HG02970 (cell line): Measurements from ENCODE around the gene EML1.

Experiments
- ATAC-seq: cut with Tn5 transposase; IDR thresholded peaks from one replicate; pipeline ENCODE4 v1.9.1; 2021; ENCODE audit warnings: mild to moderate bottlenecking, moderate library complexity, moderate number of reproducible peaks; ENCODE audit not compliant: unreplicated experiment, low FRiP score

Gene EML1

DNA sequence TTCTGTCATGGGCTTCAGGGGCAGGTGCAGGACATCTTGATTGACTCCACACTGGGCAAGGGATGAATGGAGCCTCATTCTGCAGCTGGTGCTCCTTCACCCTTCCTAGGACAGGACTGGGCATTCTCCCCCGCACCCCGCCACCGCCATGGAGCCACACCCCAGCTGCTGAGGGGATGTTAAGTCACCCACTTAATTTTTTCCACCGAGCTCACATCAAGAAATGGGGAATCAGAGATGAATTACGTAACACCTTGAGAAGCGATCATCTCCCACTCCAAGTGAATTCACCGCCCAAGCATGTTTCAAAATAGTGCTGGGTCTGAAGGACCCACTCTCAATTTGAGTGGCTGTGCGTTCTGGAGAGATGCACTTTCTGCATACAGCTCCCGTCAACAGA, 94.2 kb downstream of the EML1 start:
- ATAC-seq: no peak

DNA sequence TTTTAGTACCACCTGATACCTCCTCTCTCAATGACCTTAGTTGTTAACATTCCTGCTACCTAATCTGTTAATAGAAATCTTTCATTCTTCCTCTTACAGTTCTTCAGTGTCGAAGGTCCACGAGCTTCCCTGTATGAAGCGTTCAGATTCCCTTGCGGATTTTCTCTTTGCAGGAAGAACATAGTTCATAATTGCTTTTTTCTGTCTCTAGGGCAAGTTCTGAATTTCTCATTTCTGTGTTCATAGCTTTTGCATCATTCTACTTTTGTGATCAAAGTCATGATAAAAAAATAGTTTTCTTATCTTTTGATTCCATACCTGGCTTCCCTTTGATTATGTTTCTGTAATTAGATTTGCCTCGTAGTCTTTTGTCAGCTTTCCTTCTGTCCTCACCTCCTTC, 94.9 kb downstream of the EML1 start:
- ATAC-seq: no peak

GRCh38 chr14:99889268-99889667, 96.1 kb downstream of the EML1 start:
- ATAC-seq: no peak

DNA sequence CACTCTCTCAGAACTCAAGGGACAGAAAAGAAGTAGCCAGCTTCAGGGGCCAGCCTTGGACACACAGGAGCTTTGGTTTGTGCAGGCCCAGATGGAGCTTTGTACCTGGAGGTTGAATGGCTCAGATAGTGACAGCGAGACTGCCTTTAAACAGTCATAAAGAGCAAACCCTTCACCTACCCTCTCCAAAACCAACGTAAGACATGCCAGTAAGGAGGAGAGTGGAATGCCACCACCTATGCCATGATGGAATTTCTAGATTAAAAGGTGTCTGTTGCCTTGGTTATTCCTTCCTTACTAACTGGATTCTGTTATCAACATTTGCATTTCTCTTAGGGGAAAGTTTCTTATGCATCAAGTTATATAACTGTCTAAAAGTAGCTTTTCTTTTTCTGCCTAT, 98.1 kb downstream of the EML1 start:
- no peak for ATAC-seq

- no peak for ATAC-seq
These were observed 98.7 kb downstream of the EML1 start for GRCh38 chr14:99891900-99892299.

DNA sequence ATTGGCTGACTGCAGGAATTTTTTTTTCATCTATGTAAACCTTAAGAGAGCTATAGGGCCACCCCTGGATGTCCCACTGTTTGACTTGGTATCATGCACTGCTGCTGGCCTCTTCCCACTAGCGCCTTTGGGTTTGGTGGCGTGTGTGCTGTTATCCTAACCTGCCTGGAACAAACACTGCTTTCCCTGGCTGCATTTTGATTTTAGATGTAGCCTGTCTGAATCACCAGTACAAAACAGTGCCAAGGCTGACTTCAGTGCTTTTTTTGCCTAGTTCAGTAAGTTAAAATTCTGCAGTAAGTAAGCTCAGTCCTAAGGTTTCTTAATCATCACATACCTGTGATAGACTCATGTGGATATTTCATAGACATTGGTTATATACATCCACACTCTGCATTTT, 99.2 kb downstream of the EML1 start:
- no peak for ATAC-seq

GRCh38 chr14:99896361-99896760, 103.1 kb downstream of the EML1 start:
- no peak for ATAC-seq

DNA sequence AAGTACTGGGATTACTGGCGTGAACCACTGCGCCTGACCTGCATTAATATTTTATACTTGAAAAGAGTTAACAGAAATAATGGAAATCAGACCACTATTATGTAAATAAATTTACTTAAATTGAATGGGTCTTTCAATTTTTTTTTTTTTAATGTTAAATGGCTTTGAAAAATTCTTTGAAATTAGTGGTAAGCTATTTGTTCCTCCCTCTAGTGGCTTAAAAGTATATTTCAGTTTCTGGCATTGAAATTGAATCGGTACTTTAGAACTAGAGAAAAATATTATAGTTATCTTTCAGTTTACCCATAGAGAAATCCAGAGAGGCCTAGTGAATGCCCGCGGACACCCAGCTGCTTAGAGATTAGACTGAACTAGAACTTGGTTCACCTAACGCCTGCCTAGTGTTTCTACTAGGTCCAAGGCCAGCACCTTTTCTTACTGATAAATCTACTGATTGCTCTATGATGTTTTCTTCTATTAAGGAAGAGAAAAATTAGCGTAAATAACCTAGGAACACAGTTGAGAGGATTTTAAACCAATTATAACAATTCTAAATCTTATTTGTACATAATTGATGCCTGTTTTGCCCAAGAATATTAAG, 106.5 kb downstream of the EML1 start:
- no peak for ATAC-seq

- no peak for ATAC-seq
These were observed 109.7 kb downstream of the EML1 start for GRCh38 chr14:99902925-99903324.

- no peak for ATAC-seq
These were observed 111.3 kb downstream of the EML1 start for GRCh38 chr14:99904506-99904905.

DNA sequence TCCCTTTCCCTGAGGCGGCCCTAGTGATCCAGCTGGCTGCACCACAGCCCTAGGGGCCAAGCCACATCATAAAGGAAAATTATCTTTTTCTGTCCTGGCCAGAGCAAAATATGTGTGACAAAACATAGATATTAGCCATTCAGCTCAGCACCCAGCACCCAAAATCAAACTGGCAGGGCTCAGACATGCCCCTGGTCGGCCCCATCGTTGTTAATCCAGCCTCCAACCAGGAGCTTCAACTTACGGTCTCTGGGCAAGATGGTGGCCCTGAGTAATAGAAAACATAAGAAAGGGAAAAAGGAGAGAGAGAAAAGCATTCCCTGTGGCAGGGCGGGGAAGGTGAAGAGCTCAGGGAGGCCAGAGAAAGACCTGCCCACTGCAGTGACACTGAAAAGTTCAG, 111.9 kb downstream of the EML1 start:
- ATAC-seq: no peak

DNA sequence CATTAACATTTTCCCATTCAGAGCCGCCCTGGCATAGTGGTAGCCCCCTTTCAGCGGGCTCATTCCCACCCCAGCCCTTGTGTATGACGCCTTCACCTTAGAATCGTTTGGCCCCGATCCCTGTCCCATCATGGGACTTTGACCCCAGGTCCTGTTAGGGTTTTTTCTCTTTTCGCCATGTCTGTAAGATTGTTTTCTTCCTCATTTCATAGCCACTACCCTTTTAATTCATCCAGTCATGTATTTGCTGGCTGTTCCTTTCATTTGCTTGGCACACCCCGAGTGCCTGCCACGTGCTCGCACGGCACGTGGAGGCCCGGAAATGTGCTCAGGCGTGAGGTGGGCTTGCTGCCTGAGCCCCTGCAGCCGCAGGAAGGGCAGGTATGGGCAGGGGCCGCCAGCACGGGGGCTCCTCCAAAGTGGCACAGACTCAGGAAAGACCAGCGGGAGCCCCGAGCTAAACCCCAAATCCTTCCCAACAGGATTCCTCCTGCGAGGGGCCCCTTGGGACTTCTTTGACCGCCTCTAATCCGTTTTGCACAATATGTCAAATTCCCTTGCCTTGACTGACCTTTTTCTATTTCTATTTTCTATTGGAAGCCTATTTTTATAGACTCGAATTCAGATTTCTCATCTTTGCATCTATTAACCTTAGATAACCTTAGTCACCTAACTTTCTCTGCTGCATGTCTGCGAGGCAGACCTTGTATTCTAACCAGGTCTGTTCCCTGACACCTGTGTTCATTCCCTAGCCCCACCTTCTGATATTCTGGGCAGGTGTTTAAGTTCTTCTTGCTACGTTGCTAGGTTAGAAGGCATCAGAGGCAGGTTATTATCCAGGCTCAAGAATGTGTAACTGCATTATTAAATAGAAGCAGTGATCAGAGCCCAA, 114.8 kb downstream of the EML1 start:
- no peak for ATAC-seq

- ATAC-seq: no peak
These were observed 115.5 kb downstream of the EML1 start for GRCh38 chr14:99908653-99909250.

DNA sequence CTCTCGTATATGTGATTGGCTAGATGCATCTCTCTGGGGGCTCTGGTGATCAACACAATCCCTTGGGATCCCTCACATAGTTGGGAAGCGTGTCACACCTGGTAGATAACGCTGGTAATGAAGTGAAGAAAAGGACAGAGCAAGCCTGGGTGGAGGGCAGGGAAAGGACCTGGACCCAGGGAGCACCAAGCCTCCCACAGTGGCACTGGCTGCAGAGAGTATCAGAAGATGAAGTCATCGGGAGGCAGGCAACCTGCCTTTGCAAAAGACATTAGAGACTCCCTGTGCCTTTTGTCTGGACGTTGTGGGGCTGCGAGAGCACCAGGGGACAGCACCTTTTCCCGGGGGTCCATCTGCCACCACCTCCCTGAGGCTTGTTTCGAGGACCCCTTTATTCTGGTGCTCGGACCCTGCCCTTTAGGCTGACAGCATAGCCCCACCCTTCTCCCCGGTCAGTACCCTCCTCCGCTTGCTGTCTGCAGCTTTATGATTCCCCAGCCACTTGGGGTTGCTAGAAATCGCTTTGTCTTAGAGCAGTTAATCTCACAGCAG, 116.4 kb downstream of the EML1 start:
- ATAC-seq: no peak

DNA sequence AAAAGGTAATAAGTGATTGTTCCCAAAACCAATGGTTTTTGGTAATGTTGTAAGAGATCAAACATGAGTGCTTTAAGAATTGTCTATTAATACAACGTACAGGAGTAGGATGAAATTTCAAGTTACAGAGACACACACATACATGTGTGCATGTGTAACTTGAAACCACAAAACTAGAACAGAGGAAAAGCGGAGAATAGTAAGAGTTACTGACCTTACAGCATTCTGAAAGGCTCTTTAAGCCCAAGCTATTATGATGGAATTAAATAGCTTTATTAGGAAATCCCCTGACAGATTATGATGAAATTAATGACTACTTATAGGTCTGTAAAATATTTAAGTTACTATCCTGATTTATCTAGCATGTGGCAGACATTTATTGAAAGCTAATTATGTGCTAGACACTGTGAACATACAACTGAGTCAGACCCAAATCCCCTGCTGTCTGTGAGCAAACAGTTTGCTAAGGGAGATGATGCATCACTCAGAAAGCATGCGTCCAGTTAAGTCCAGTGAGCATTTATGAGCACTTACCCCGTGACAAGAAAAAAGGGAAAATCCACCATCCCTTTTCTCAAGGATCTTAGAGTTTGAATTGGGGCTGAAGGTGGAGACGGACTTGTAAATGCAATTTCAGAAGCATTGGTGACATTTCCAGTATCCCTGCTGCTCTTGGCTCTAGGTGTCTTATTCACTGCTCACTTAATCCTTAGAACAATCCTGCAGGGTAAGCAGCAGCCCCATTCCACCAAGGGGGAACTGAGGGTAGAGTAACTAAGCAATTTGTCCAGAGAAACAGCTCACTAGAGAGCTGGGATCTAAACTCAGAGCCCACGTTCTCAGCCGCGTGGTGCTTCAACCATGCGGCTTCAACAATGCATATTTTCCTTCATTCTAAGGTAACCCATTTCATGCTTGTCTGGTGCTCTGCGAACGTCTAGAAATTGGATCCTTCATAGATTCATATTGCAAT, 117.4 kb downstream of the EML1 start:
- ATAC-seq: no peak

DNA sequence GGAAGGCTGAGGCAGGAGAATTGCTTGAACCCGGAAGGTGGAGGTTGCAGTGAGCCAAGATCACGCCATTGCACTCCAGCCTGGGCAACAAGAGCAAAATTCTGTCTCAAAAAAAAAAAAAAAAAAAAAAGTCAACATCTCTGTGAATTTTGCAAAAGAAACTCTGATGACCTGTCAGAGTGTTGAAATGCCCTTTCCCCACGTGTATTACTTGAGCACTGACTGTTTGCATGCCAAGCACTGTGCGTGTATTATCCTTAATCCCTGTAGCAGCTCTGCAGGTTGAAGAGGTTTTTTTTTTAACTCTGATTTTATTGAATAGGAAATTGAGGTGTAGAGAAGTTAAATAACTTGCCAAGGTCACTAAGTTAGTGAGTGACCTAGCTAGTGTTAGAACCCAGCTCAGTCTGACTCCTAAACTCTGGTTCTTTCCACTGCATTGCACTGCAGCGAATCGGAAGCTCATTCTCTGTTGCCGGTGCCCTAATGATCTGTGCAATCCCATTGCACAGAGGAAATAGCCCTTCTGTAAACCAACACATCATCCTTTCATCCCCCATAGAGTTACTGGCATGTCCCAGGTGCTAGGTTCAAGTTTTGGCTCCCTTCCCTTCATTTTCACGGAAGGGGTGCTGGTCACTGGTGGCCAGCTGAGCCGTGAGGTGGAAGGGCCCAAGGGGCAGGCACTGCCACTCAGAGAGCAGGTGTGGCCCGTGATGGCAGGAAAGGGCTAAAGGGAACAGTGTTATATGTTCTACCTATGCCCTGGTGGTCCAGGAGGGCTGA, 122.3 kb downstream of the EML1 start:
- ATAC-seq: no peak

DNA sequence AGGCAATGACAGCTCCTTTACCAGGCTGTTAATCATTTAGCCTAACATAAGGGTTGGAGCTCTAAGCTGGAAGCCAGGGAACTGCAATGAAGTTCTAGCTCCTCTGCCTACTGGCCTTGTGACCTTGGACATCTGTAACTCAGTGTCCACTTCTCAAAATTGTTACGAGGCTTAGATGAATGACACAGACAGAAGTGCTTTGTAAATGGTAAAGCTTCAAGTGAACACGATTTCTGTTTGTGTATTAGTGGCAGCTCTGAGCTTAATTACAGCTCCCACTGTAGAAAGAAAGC, 122.8 kb downstream of the EML1 start:
- ATAC-seq: no peak

- ATAC-seq: no peak
These were observed 125.6 kb downstream of the EML1 start for GRCh38 chr14:99918781-99919180.

DNA sequence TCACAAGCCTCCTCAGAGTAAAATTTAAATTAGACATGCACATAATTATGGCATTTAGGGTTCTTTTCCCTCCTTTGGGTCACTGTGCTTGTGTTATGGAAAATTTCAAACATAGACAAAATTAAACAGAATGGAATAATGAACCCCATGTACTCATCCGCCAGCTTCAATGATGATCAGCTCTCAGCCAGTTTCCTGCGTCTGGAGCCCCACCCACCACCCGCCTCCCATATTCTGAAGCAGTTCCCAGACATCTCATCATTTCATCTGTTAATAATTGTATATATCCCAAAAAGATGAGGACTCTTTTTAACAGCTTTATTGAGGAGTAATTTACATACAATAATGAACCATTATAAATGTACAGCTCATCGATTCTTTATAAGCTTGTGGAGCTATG, 128.2 kb downstream of the EML1 start:
- no peak for ATAC-seq

- ATAC-seq: no peak
These were observed 131.2 kb downstream of the EML1 start for GRCh38 chr14:99924379-99924778.
